ENCODE measurements around the gene CHST12. TPM values are rescaled to one million over a fixed set of nuclear protein-coding genes. Genes with fewer than 3 reads are reported as not detected.

The CHST12 gene
- total RNA-seq, 1 donor from 2014 or later: 27.3 TPM

DNA sequence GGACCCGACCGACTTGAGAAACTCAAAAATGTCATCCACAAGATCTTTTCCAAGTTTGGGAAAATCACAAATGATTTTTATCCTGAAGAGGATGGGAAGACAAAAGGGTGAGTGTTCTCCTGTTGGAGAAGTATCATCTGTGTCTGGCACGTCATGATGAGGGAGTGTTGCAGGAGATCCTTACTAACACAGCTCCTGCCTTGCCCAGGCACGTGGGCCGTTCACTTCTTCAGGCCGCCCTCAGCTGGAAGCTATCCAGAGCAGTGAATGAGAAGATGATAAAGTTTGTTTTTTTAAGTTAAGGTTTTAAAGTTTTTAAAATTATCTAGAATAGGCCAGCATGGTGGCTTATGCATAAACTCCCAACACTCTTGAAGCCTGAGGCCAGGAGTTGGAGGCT is 42.6 kb upstream of the CHST12 start:
- TF ChIP-seq, protein P1, sequence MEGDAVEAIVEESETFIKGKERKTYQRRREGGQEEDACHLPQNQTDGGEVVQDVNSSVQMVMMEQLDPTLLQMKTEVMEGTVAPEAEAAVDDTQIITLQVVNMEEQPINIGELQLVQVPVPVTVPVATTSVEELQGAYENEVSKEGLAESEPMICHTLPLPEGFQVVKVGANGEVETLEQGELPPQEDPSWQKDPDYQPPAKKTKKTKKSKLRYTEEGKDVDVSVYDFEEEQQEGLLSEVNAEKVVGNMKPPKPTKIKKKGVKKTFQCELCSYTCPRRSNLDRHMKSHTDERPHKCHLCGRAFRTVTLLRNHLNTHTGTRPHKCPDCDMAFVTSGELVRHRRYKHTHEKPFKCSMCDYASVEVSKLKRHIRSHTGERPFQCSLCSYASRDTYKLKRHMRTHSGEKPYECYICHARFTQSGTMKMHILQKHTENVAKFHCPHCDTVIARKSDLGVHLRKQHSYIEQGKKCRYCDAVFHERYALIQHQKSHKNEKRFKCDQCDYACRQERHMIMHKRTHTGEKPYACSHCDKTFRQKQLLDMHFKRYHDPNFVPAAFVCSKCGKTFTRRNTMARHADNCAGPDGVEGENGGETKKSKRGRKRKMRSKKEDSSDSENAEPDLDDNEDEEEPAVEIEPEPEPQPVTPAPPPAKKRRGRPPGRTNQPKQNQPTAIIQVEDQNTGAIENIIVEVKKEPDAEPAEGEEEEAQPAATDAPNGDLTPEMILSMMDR (IDR thresholded peaks at IDR 0.05; ENCODE audit: partially characterized antibody, unreplicated experiment): no peak
- no peak for DNase-seq
- no peaks in the 10 kb centered on the region for H3K27me3 Mint-ChIP-seq (ENCODE audit: unreplicated experiment)
- peaks cover 3% of the 10 kb centered on the region for H3K9me3 Mint-ChIP-seq (ENCODE audit: unreplicated experiment)
- no peak overlapping the region for H3K4me3 Mint-ChIP-seq (ENCODE audit: unreplicated experiment)
- no peaks in the 10 kb centered on the region for H3K36me3 Mint-ChIP-seq (ENCODE audit: unreplicated experiment)
- peaks cover 13% of the 10 kb centered on the region for H3K4me1 Mint-ChIP-seq (ENCODE audit: low read depth, unreplicated experiment)
- H3K27ac Mint-ChIP-seq (ENCODE audit: unreplicated experiment): peak overlapping the region; percentile 18

DNA sequence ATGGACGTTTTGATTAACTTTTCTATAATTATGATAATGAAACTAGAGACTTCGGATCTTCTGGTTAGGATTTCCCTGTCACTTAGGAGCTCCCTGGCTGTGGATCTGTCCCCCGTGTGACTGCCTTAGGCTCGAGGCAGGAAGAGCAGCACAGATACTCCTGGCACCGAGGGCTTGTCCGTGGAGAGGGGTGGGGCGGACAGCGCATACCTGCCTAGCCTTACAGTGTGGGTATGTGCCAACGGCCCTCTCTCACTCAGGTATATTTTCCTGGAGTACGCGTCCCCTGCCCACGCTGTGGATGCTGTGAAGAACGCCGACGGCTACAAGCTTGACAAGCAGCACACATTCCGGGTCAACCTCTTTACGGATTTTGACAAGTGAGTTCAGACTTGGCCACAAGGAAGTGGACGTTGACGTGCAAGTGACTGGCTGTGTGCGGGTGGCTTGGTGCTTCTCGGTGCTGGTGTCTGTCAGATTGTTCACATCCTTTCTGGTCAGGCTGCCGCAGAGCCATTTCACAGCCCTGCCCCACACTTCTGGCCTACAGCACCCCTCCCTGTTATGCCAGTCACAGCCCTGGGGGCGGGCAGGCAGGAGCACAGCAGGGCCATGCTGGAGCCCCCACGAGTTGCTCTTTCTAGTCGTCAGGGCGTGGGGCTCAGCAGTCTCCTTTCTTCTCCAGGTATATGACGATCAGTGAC is 40.9 kb upstream of the CHST12 start:
- Mint-ChIP-seq H3K27me3 (ENCODE audit: unreplicated experiment) (no peaks in the 10 kb centered on the region), H3K27ac (ENCODE audit: unreplicated experiment) (no peak overlapping the region), H3K36me3 (ENCODE audit: unreplicated experiment) (no peaks in the 10 kb centered on the region), H3K9me3 (ENCODE audit: unreplicated experiment) (peaks cover 1% of the 10 kb centered on the region), H3K4me3 (ENCODE audit: unreplicated experiment) (no peak overlapping the region), H3K4me1 (ENCODE audit: low read depth, unreplicated experiment) (peaks cover 7% of the 10 kb centered on the region)
- no peak for DNase-seq
- TF ChIP-seq, protein P1 (IDR thresholded peaks at IDR 0.05; ENCODE audit: partially characterized antibody, unreplicated experiment): no peak

DNA sequence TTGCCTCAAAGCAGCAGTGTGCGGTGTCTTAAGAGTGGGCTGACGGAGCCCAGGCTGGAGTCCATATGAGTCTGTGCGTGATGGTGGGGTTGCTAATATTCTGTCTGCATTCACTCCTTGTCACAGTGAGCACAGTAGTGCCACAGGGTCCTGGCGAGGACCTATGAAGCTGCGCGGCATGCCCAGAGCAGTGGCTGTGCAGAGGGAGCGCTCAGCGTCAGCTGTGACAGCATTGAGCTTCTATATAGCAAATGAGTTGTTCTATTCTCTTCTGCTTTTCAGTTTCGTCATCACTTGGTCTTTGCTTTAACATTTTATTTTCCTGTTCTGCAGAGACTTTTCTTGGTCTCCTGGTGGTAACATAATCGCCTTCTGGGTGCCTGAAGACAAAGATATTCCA is 34.3 kb upstream of the CHST12 start:
- DNase-seq: no peak
- Mint-ChIP-seq H3K4me3 (ENCODE audit: unreplicated experiment) (no peak overlapping the region), H3K9me3 (ENCODE audit: unreplicated experiment) (peaks cover 1% of the 10 kb centered on the region), H3K36me3 (ENCODE audit: unreplicated experiment) (no peaks in the 10 kb centered on the region), H3K27ac (ENCODE audit: unreplicated experiment) (no peak overlapping the region), H3K27me3 (ENCODE audit: unreplicated experiment) (peaks cover 4% of the 10 kb centered on the region), H3K4me1 (ENCODE audit: low read depth, unreplicated experiment) (no peaks in the 10 kb centered on the region)
- TF ChIP-seq, protein P1 (IDR thresholded peaks at IDR 0.05; ENCODE audit: partially characterized antibody, unreplicated experiment): no peak

DNA sequence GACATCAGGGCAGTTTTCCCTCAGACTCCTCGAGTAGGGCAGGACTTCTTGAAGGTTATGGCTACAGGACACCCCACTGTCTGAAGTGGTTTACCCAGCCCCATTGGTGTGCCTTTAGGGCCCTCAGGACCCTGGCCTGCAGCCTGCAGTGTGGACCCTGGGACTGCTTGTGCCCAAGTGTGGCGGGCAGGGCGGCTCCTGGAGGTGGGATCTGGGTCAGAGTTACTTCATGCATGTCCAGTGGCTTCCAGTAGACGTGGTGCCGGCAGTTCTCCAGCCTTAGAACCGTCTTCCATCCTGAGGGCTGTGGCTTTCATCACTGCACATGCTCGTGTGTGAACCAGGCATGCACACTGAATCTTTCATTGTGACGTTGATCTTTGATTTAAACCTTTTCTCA is 32.1 kb upstream of the CHST12 start:
- Mint-ChIP-seq H3K9me3 (ENCODE audit: unreplicated experiment) (peaks cover 1% of the 10 kb centered on the region), H3K4me3 (ENCODE audit: unreplicated experiment) (no peak overlapping the region), H3K27me3 (ENCODE audit: unreplicated experiment) (peaks cover 4% of the 10 kb centered on the region), H3K27ac (ENCODE audit: unreplicated experiment) (no peak overlapping the region), H3K36me3 (ENCODE audit: unreplicated experiment) (no peaks in the 10 kb centered on the region), H3K4me1 (ENCODE audit: low read depth, unreplicated experiment) (no peaks in the 10 kb centered on the region)
- TF ChIP-seq, protein P1 (IDR thresholded peaks at IDR 0.05; ENCODE audit: partially characterized antibody, unreplicated experiment): no peak
- no peak for DNase-seq

DNA sequence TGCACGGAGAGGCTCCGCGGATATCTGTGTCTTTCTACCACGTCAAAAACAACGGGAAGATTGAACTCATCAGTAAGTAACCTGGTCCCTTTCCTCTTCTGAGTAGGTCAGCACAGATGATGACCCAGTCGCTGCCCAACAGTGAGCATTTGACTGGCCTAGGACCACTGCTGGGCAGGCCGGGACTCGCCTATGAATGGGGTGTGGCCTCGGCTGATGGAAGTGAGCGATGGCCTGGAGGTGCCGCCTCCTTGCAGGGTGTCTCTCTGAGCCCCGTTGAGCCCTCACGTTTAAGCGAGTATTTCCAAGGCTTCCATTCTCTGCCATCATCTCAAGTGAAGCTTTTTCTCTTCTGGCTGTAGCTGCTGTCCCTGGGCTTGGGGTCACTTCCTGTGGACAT is 30.7 kb upstream of the CHST12 start:
- peaks cover 4% of the 10 kb centered on the region for H3K27me3 Mint-ChIP-seq (ENCODE audit: unreplicated experiment)
- TF ChIP-seq, protein P1 (IDR thresholded peaks at IDR 0.05; ENCODE audit: partially characterized antibody, unreplicated experiment): no peak
- no peak for DNase-seq
- no peaks in the 10 kb centered on the region for H3K4me1 Mint-ChIP-seq (ENCODE audit: low read depth, unreplicated experiment)
- H3K9me3 Mint-ChIP-seq (ENCODE audit: unreplicated experiment): no peaks in the 10 kb centered on the region
- H3K27ac Mint-ChIP-seq (ENCODE audit: unreplicated experiment): peak overlapping the region; percentile 48
- no peak overlapping the region for H3K4me3 Mint-ChIP-seq (ENCODE audit: unreplicated experiment)
- H3K36me3 Mint-ChIP-seq (ENCODE audit: unreplicated experiment): no peaks in the 10 kb centered on the region

All from glutamatergic neuron (in vitro differentiated cells).